ENCODE results near the gene TIPARP.

Gene TIPARP

GRCh38 chr3:156749244-156749643, 74.9 kb downstream of the TIPARP start:
- H3K27ac ChIP-seq (ENCODE audit: low read depth, low read length) = no peak overlapping the region
- no peak overlapping the region for H3K4me3 ChIP-seq (ENCODE audit: low read depth in 1 of 2, low read length in 2 of 2)
- no peaks in the 10 kb centered on the region for H3K36me3 ChIP-seq (ENCODE audit: insufficient read depth, low read length)
- H3K9me3 ChIP-seq (ENCODE audit: low read length) = no peaks in the 10 kb centered on the region
- H3K9ac ChIP-seq (ENCODE audit: low read length) = no peak overlapping the region
- no peaks in the 10 kb centered on the region for H3K27me3 ChIP-seq (ENCODE audit: control insufficient read depth in 1 of 2, insufficient read depth in 2 of 2, low read length in 2 of 2)
- no peaks in the 10 kb centered on the region for H3K4me1 ChIP-seq (ENCODE audit: insufficient read depth, low read length)

GRCh38 chr3:156750191-156750873, 75.9 kb downstream of the TIPARP start:
- no peak overlapping the region for H3K27ac ChIP-seq (ENCODE audit: low read depth, low read length)
- no peaks in the 10 kb centered on the region for H3K4me1 ChIP-seq (ENCODE audit: insufficient read depth, low read length)
- no peaks in the 10 kb centered on the region for H3K27me3 ChIP-seq (ENCODE audit: control insufficient read depth in 1 of 2, insufficient read depth in 2 of 2, low read length in 2 of 2)
- H3K4me3 ChIP-seq (ENCODE audit: low read depth in 1 of 2, low read length in 2 of 2) = no peak overlapping the region
- no peak overlapping the region for H3K9ac ChIP-seq (ENCODE audit: low read length)
- H3K9me3 ChIP-seq (ENCODE audit: low read length) = no peaks in the 10 kb centered on the region
- no peaks in the 10 kb centered on the region for H3K36me3 ChIP-seq (ENCODE audit: insufficient read depth, low read length)

- Histone ChIP-seq H3K27ac (ENCODE audit: low read depth, low read length) (no peak overlapping the region), H3K27me3 (ENCODE audit: control insufficient read depth in 1 of 2, insufficient read depth in 2 of 2, low read length in 2 of 2) (no peaks in the 10 kb centered on the region), H3K36me3 (ENCODE audit: insufficient read depth, low read length) (no peaks in the 10 kb centered on the region), H3K9me3 (ENCODE audit: low read length) (no peaks in the 10 kb centered on the region), H3K4me1 (ENCODE audit: insufficient read depth, low read length) (no peaks in the 10 kb centered on the region), H3K4me3 (ENCODE audit: low read depth in 1 of 2, low read length in 2 of 2) (no peak overlapping the region), H3K9ac (ENCODE audit: low read length) (no peak overlapping the region)
These were observed 76.5 kb downstream of the TIPARP start for GRCh38 chr3:156750874-156751245.

GRCh38 chr3:156751461-156752025, 77.2 kb downstream of the TIPARP start:
- no peak overlapping the region for H3K27ac ChIP-seq (ENCODE audit: low read depth, low read length)
- no peaks in the 10 kb centered on the region for H3K36me3 ChIP-seq (ENCODE audit: insufficient read depth, low read length)
- H3K4me1 ChIP-seq (ENCODE audit: insufficient read depth, low read length) = no peaks in the 10 kb centered on the region
- no peak overlapping the region for H3K4me3 ChIP-seq (ENCODE audit: low read depth in 1 of 2, low read length in 2 of 2)
- H3K9ac ChIP-seq (ENCODE audit: low read length) = no peak overlapping the region
- H3K9me3 ChIP-seq (ENCODE audit: low read length) = no peaks in the 10 kb centered on the region
- no peaks in the 10 kb centered on the region for H3K27me3 ChIP-seq (ENCODE audit: control insufficient read depth in 1 of 2, insufficient read depth in 2 of 2, low read length in 2 of 2)

Measured in muscle layer of colon (tissue), 2 donors.